GM12875 (cell line): ENCODE data around the gene RIC3.

Source experiments
- H3K4me3 ChIP-seq: one replicate; pipeline ENCODE4 v1.5.1; 2011; ENCODE audit warnings: low read depth, low read length, control low read depth
- TF ChIP-seq, protein P1 (sequence below): IDR thresholded peaks from 2 replicates; pipeline ENCODE4 v1.5.1; 2011; ENCODE audit warnings: low read depth, mild to moderate bottlenecking, control low read depth, inconsistent platforms, low read length, moderate library complexity, borderline replicate concordance; ENCODE audit not compliant: insufficient read depth

The RIC3 gene, protein sequence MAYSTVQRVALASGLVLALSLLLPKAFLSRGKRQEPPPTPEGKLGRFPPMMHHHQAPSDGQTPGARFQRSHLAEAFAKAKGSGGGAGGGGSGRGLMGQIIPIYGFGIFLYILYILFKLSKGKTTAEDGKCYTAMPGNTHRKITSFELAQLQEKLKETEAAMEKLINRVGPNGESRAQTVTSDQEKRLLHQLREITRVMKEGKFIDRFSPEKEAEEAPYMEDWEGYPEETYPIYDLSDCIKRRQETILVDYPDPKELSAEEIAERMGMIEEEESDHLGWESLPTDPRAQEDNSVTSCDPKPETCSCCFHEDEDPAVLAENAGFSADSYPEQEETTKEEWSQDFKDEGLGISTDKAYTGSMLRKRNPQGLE

DNA sequence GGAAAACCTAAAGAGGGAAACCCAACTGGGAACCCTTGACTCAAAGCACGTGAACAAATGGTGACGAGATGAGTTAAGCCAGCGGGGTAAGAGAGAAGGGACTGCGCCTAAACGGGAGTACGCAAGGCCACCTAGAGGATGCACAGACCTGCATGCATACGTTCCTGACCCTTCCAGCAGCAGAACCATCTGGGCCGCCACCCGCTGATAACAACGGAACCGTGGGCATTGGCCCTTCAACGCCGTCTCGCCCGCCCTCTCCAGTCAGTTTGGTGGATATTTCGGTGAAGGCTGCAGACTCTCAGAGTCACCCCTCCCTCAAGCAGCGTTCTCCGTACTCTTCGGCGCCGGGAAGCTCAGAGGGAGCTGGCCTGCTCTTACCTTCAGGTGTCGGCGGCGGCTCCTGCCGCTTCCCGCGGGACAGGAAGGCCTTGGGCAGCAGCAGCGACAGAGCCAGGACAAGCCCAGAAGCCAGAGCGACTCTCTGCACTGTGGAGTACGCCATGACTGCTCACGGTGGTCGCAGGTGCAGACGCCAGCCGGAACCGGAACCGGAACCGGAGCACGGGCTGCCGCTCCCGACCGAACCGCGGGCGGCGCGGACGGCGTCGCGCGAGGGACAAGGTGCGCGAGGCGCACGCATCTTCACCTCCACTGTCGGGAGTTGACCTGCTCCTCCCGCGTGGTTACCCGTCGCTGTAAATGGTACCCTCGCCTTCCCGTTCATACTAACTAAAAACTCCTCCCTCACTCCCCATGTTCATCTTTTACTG lies at the start of gene RIC3:
TSS of gene RIC3 (minus strand) at position 541 of the 773 bp plus-strand sequence. CDS start at position 505, 36 bp downstream.
- H3K4me3 ChIP-seq = peak within 1 kb of the TSS; percentile 76

DNA sequence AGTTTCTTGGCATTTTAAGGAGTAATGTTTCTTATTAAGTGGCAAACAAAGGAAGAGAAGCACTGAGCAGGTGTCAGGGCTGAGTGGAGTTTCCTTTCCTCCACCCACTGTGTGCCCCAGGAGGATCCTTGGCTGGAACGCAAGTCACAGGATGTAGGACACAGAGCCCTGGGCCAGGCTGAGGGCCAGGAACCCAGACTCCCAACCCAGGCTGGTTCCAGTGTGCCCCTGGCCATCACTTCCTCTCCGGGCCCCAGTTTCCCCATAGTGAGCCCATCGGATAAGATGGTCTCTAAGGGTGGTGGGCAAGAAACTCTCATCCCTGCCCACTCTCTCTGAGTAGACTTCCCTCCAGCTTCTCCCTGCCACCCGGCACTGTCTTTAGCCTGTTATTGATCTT lies 49.6 kb upstream of the RIC3 start:
- no peak overlapping the region for H3K4me3 ChIP-seq
- TF ChIP-seq, protein P1, sequence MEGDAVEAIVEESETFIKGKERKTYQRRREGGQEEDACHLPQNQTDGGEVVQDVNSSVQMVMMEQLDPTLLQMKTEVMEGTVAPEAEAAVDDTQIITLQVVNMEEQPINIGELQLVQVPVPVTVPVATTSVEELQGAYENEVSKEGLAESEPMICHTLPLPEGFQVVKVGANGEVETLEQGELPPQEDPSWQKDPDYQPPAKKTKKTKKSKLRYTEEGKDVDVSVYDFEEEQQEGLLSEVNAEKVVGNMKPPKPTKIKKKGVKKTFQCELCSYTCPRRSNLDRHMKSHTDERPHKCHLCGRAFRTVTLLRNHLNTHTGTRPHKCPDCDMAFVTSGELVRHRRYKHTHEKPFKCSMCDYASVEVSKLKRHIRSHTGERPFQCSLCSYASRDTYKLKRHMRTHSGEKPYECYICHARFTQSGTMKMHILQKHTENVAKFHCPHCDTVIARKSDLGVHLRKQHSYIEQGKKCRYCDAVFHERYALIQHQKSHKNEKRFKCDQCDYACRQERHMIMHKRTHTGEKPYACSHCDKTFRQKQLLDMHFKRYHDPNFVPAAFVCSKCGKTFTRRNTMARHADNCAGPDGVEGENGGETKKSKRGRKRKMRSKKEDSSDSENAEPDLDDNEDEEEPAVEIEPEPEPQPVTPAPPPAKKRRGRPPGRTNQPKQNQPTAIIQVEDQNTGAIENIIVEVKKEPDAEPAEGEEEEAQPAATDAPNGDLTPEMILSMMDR = no peak

More for the DNA sequence above, at the start of gene RIC3:
- TF ChIP-seq, protein P1 = no peak

DNA sequence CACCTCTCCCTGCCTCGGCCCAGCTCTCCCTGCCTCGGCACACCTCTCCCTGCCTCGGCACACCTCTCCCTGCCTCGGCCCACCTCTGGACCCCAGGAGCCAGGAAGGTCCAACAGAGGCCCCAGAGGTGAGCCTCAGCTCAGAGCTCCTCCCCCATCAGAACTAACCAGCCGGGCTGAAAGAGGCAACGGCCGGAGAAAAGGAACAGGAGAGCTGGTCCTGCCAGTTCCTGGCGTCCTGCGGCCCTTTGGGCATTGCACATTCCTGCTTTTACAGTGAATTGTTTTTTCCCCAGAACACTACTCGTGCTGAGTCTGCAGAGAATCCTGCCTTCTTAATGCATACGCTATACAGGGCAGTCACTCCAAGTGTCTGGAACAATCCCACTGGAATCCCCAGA lies 49.1 kb upstream of the RIC3 start:
- H3K4me3 ChIP-seq = no peak overlapping the region
- TF ChIP-seq, protein P1 = no peak

DNA sequence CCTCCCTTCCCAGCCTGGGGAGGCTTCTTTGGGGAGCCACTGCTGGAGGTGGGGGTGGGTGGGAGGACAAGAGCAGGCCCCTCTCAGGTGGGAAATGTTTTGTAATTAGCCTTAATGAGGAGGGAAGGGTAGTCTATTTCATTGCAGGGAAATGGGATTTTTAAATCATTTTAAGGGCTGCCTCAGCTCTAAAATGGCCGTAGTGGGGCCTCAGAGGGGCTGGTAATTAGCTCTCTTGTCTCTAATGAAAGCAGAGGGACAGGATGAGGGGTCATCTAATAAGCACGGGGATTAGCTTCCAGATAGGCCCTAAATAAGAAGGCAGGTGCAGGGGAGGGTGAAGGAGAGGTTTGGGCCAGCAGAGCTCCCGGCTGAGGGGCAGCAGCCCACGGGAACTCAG lies 48.3 kb upstream of the RIC3 start:
- TF ChIP-seq, protein P1 = no peak
- H3K4me3 ChIP-seq = no peak overlapping the region

DNA sequence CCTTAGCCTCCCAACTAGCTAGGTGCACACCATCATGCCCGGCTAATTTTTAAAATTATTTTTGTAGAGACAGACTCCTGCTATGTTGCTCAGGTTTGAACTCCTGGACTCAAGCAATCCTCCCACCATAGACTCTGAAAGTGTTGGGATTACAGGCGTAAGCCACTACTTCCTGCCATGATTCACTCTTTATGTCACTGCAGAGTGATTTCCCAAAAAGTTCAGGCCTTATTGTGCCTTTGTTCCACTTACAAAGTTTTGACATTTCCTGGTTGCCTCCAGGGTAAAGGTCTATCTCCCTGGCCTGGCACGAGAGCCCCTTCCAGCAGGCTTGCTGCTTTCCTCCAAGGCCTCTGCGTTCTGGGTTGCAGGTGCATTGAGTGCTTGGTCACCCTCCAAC lies 44.6 kb upstream of the RIC3 start:
- TF ChIP-seq, protein P1 = no peak
- H3K4me3 ChIP-seq = no peak overlapping the region

DNA sequence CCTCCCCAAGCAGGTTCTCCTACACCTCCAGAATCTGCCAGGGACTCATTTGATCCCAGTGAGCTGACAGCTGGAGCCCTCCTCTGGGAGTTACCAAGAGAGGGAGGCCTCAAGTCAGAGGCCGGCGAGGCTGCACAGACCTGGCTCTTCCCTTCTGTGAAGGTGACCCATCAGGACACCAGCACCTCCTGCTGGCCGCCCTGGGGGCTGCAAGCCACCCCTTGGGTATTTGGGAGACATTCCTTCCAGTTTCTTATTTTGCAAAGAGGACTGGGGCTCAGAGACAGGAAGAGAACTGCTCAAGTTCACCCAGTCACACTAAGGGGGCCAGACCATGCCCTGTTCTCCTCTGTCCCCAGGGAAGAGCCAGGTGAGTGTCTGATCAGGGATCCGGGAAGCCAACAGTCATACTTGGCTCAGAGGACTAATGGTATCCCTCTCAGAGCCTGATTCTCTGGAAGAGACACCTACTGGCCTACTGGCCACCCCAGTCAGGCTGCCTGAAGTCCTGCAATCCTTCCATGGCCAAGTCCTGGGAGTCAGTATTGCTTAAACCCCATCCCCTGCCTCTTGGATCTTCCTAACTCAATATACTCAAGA lies 40.5 kb upstream of the RIC3 start:
- no peak overlapping the region for H3K4me3 ChIP-seq
- TF ChIP-seq, protein P1 = peak; percentile 89
